Sigmoid colon (tissue), 7 donors: Measurements from ENCODE around the gene WDSUB1. TPM values are rescaled to one million over a fixed set of nuclear protein-coding genes. Genes with fewer than 3 reads are reported as not detected.

Experiments
- DNase-seq: peaks from one replicate; pipeline ENCODE4 v3.0.0-alpha.2; 2019
- H3K27ac ChIP-seq, 4 donors: fragments of 200-600 bp; sonication (generic); one replicate each; pipeline ENCODE4 v1.5.1; 2016 to 2019; ENCODE audit warnings: mild to moderate bottlenecking in 1 of 4
- H3K27me3 ChIP-seq, 3 donors: fragments of 200-600 bp; sonication (generic); one replicate each; pipeline ENCODE4 v1.5.1; 2019; ENCODE audit warnings: mild to moderate bottlenecking in 1 of 3
- H3K36me3 ChIP-seq, 4 donors: fragments of 200-600 bp; sonication (generic); one replicate each; pipeline ENCODE4 v1.5.1; 2016 to 2019
- H3K4me1 ChIP-seq, 4 donors: fragments of 200-600 bp; sonication (generic); one replicate each; pipeline ENCODE4 v1.5.1; 2017 to 2019
- H3K4me3 ChIP-seq, 4 donors: fragments of 200-600 bp; sonication (generic); one replicate each; pipeline ENCODE4 v1.5.1; 2017 to 2019; ENCODE audit warnings: mild to moderate bottlenecking in 2 of 4, moderate library complexity in 1 of 4
- H3K9me3 ChIP-seq, 4 donors: fragments of 200-600 bp in 3 of 4; sonication (generic) in 3 of 4; one replicate each; pipeline versions ENCODE4 v1.5.1 to v1.6.1; 2013 to 2019
- CTCF ChIP-seq, 4 experiments: fragments of 450-650 bp in 3 of 4; fragments of 200-600 bp in 1 of 4; IDR thresholded peaks; one replicate each; pipeline ENCODE4 v1.5.1; 2016 to 2019; ENCODE audit warnings: antibody characterized with exemption in 4 of 4, mild to moderate bottlenecking in 3 of 4, moderate library complexity in 2 of 4
- EP300 ChIP-seq, 4 donors: sonication (generic); formaldehyde crosslinking; IDR thresholded peaks; one replicate each; pipeline ENCODE4 v1.6.1; 2017; ENCODE audit warnings: antibody characterized with exemption in 4 of 4
- POLR2A ChIP-seq, 2 donors: fragments of 450-650 bp; IDR thresholded peaks; one replicate each; pipeline ENCODE4 v1.6.1; 2016; ENCODE audit warnings: antibody characterized with exemption in 2 of 2, mild to moderate bottlenecking in 2 of 2, moderate library complexity in 2 of 2
- POLR2AphosphoS5 ChIP-seq, 4 donors: sonication (generic); formaldehyde crosslinking; IDR thresholded peaks; one replicate each; pipeline ENCODE4 v1.6.1; 2017; ENCODE audit warnings: antibody characterized with exemption in 4 of 4
- WGBS, 2 donors: extraction: QIAGEN DNeasy Blood & Tissue Kit; methylation state at CpG; one replicate each; pipeline ENCODE4 v1.1.7; 2013; 5-methylcytosine and 5-hydroxymethylcytosine counted together
- intact Hi-C: fragments of 100-400 bp; cut with DNase I; formaldehyde crosslinking; loops from one replicate; pipeline ENCODE4 v1.15.1; 2023
- polyA plus RNA-seq, 3 donors: library from polyadenylated mRNA; stranded (reverse); fragments of 200-250 nt; gene quantifications; one replicate each; pipeline ENCODE4 v1.2.3, GENCODE V29; 2013
- total RNA-seq, 4 donors: library from RNA; depleted of rRNA; stranded (reverse); fragments of >200 nt; gene quantifications; one replicate each; pipeline ENCODE4 v1.1.0, GENCODE V29; 2016
- donor health status: healthy with polysubstance abuse.
- donor health status: Bipolar disorder and iron deficiency.
- donor health status: healthy.

WDSUB1 gene
- total and polyA plus RNA-seq, 7 donors = 5.6 to 23.0 (median 8.9) TPM

GRCh38 chr2:159256159-159256558 is 30.3 kb downstream of the WDSUB1 start:
- no peak for DNase-seq
- Histone ChIP-seq H3K27ac (no peak overlapping the region), H3K9me3 (no peaks in the 10 kb centered on the region), H3K4me3 (no peak overlapping the region), H3K36me3 (peaks cover 0 to 34% (median 5%) of the 10 kb centered on the region in 4 donors), H3K4me1 (no peaks in the 10 kb centered on the region), H3K27me3 (no peaks in the 10 kb centered on the region)
- intact Hi-C loops = no loop called here
- WGBS, 2 donors = 64 to 71% methylated on average over 2 of the region's 2 CpGs
- TF ChIP-seq EP300 (IDR thresholded peaks at IDR 0.05) = no peak
- no peak for TF ChIP-seq POLR2A (IDR thresholded peaks at IDR 0.05)
- TF ChIP-seq CTCF (IDR thresholded peaks at IDR 0.05) = no peak
- TF ChIP-seq POLR2AphosphoS5 (IDR thresholded peaks at IDR 0.05) = no peak

GRCh38 chr2:159252905-159253304 is 33.6 kb downstream of the WDSUB1 start:
- TF ChIP-seq EP300 (IDR thresholded peaks at IDR 0.05) (no peak), CTCF (IDR thresholded peaks at IDR 0.05) (no peak), POLR2AphosphoS5 (IDR thresholded peaks at IDR 0.05) (no peak), POLR2A (IDR thresholded peaks at IDR 0.05) (no peak)
- intact Hi-C loops = no loop called here
- H3K4me1 ChIP-seq = peaks cover 0 to 14% (median 3%) of the 10 kb centered on the region in 4 donors
- H3K9me3 ChIP-seq = no peaks in the 10 kb centered on the region
- no peak overlapping the region for H3K4me3 ChIP-seq
- H3K27ac ChIP-seq = no peak overlapping the region
- no peaks in the 10 kb centered on the region for H3K27me3 ChIP-seq
- peaks cover 0 to 34% (median 5%) of the 10 kb centered on the region in 4 donors for H3K36me3 ChIP-seq
- DNase-seq = no peak
- 96 to 97% methylated on average over 4 of the region's 4 CpGs for WGBS, 2 donors

- intact Hi-C loops = no loop called here
- WGBS, 2 donors = 85 to 94% methylated on average over 12 of the region's 12 CpGs
- DNase-seq = no peak
- no peaks in the 10 kb centered on the region for H3K27me3 ChIP-seq
- no peaks in the 10 kb centered on the region for H3K9me3 ChIP-seq
- H3K27ac ChIP-seq = no peak overlapping the region
- no peak overlapping the region for H3K4me3 ChIP-seq
- TF ChIP-seq CTCF (IDR thresholded peaks at IDR 0.05) (no peak), POLR2A (IDR thresholded peaks at IDR 0.05) (no peak), EP300 (IDR thresholded peaks at IDR 0.05) (no peak), POLR2AphosphoS5 (IDR thresholded peaks at IDR 0.05) (no peak)
- H3K36me3 ChIP-seq = peaks cover 0 to 34% (median 7%) of the 10 kb centered on the region in 4 donors
- H3K4me1 ChIP-seq = peaks cover 0 to 14% (median 3%) of the 10 kb centered on the region in 4 donors
Measured at GRCh38 chr2:159251296-159252173, 35.0 kb downstream of the WDSUB1 start.

- peaks cover 0 to 36% (median 10%) of the 10 kb centered on the region in 4 donors for H3K36me3 ChIP-seq
- no peaks in the 10 kb centered on the region for H3K27me3 ChIP-seq
- H3K4me1 ChIP-seq = peaks cover 0 to 14% (median 3%) of the 10 kb centered on the region in 4 donors
- 13 to 40% methylated on average over 7 of the region's 7 CpGs for WGBS, 2 donors
- no peak for TF ChIP-seq CTCF (IDR thresholded peaks at IDR 0.05)
- TF ChIP-seq EP300 (IDR thresholded peaks at IDR 0.05) = no peak
- peak; percentile 11 to 55 (median 20) for TF ChIP-seq POLR2AphosphoS5 (IDR thresholded peaks at IDR 0.05)
- intact Hi-C loops = no loop called here
- peak overlapping the region; percentile 40 to 66 (median 48) for H3K27ac ChIP-seq
- H3K4me3 ChIP-seq = no peak overlapping the region
- DNase-seq = peak; percentile 80
- no peaks in the 10 kb centered on the region for H3K9me3 ChIP-seq
Measured at GRCh38 chr2:159249990-159250715, 36.4 kb downstream of the WDSUB1 start.
